HEK293 (cell line): ENCODE measurements around the gene ACTRT2.

Experiments used
- CTCF ChIA-PET: fragments of 350-600 bp; formaldehyde crosslinking; extraction: SDS; loops from one replicate; lab custom pipeline; 2021; ENCODE audit warnings: antibody characterized with exemption; lab: Yijun Ruan, JAX
- POLR2A ChIA-PET: fragments of 300-600 bp; formaldehyde crosslinking; extraction: SDS; loops from one replicate; lab custom pipeline; 2020; ENCODE audit warnings: antibody characterized with exemption, inconsistent platforms; lab: Yijun Ruan, JAX
- H3K27ac ChIP-seq: fragments of 200-500 bp; sonication (Bioruptor generic); 2 replicates; pipeline ENCODE4 v1.5.1; 2014; ENCODE audit warnings: low read depth, low read length, control low read depth, inconsistent platforms; ENCODE audit errors: extremely low read depth
- H3K36me3 ChIP-seq, 2 experiments: fragments of 200-500 bp in 1 of 2; sonication (Bioruptor generic) in 1 of 2; 1 replicate in 1 of 2; 2 replicates in 1 of 2; pipeline ENCODE4 v1.5.1; 2014 to 2017; ENCODE audit warnings: inconsistent platforms in 2 of 2, low read length in 2 of 2; ENCODE audit not compliant: control insufficient read depth in 2 of 2, insufficient read depth in 1 of 2
- H3K4me1 ChIP-seq: fragments of 200-500 bp; sonication (Bioruptor generic); 2 replicates; pipeline ENCODE4 v1.5.1; 2014; ENCODE audit warnings: mild to moderate bottlenecking, low read length, inconsistent platforms; ENCODE audit not compliant: control insufficient read depth, insufficient read depth
- H3K4me3 ChIP-seq: 2 replicates; pipeline ENCODE4 v1.5.1; 2011; ENCODE audit warnings: low read depth, mild to moderate bottlenecking, control low read depth, low read length, moderate library complexity
- H3K9me3 ChIP-seq: fragments of 200-500 bp; sonication (Bioruptor generic); 2 replicates; pipeline ENCODE4 v1.5.1; 2014; ENCODE audit warnings: low read depth, low read length, inconsistent platforms; ENCODE audit not compliant: control insufficient read depth, insufficient read depth
- EGR2 ChIP-seq: fragments of 450-650 bp; formaldehyde crosslinking; IDR thresholded peaks from 2 replicates; pipeline ENCODE4 v1.5.1; 2016; ENCODE audit warnings: low read depth, missing biosample characterization, missing genetic modification characterization
- FEZF1 ChIP-seq: fragments of 450-650 bp; formaldehyde crosslinking; IDR thresholded peaks from 2 replicates; pipeline ENCODE4 v1.5.1; 2016; ENCODE audit warnings: missing biosample characterization, missing genetic modification characterization
- GLIS1 ChIP-seq: fragments of 450-650 bp; formaldehyde crosslinking; IDR thresholded peaks from 2 replicates; pipeline ENCODE4 v1.5.1; 2016; ENCODE audit warnings: missing biosample characterization, missing genetic modification characterization
- GLIS2 ChIP-seq: fragments of 450-650 bp; formaldehyde crosslinking; IDR thresholded peaks from 2 replicates; pipeline ENCODE4 v1.5.1; 2016; ENCODE audit warnings: missing biosample characterization, missing genetic modification characterization
- IKZF3 ChIP-seq: fragments of 450-650 bp; IDR thresholded peaks from 2 replicates; pipeline ENCODE4 v1.5.0; 2018; ENCODE audit warnings: missing biosample characterization, mild to moderate bottlenecking, missing genetic modification characterization, moderate library complexity
- PRDM1 ChIP-seq: fragments of 450-650 bp; formaldehyde crosslinking; IDR thresholded peaks from 2 replicates; pipeline ENCODE4; 2016; ENCODE audit warnings: missing biosample characterization, missing genetic modification characterization
- SETDB1 ChIP-seq: IDR thresholded peaks from one replicate; pipeline ENCODE4 v1.6.1; 2017; ENCODE audit warnings: mild to moderate bottlenecking, low read length, moderate library complexity, mixed read lengths; ENCODE audit not compliant: insufficient read length
- ZBTB1 ChIP-seq: fragments of 450-650 bp; formaldehyde crosslinking; IDR thresholded peaks from 2 replicates; pipeline ENCODE4 v1.5.1; 2016; ENCODE audit warnings: missing biosample characterization, missing genetic modification characterization
- ZIC2 ChIP-seq: fragments of 450-650 bp; formaldehyde crosslinking; IDR thresholded peaks from 2 replicates; pipeline ENCODE4 v1.5.1; 2016; ENCODE audit warnings: missing biosample characterization, missing genetic modification characterization
- ZNF211 ChIP-seq: fragments of 450-650 bp; formaldehyde crosslinking; IDR thresholded peaks from 2 replicates; pipeline ENCODE4 v1.5.1; 2016; ENCODE audit warnings: low read depth, missing biosample characterization, missing genetic modification characterization
- ZNF311 ChIP-seq: fragments of 450-650 bp; formaldehyde crosslinking; IDR thresholded peaks from 2 replicates; pipeline ENCODE4 v1.5.1; 2017; ENCODE audit warnings: missing biosample characterization, missing genetic modification characterization, borderline replicate concordance
- ZNF350 ChIP-seq: fragments of 450-650 bp; formaldehyde crosslinking; IDR thresholded peaks from 2 replicates; pipeline ENCODE4 v1.5.0; 2017; ENCODE audit warnings: missing biosample characterization, mild to moderate bottlenecking, missing genetic modification characterization
- ZNF48 ChIP-seq: fragments of 450-650 bp; formaldehyde crosslinking; IDR thresholded peaks from 2 replicates; pipeline ENCODE4 v1.5.1; 2016; ENCODE audit warnings: missing biosample characterization, missing genetic modification characterization
- ZNF600 ChIP-seq: fragments of 450-650 bp; formaldehyde crosslinking; IDR thresholded peaks from 2 replicates; pipeline ENCODE4 v1.5.1; 2016; ENCODE audit warnings: missing biosample characterization, missing genetic modification characterization
- ZNF610 ChIP-seq: fragments of 450-650 bp; formaldehyde crosslinking; IDR thresholded peaks from 2 replicates; pipeline ENCODE4 v1.5.1; 2016; ENCODE audit warnings: missing biosample characterization, missing genetic modification characterization, borderline replicate concordance
- ZNF677 ChIP-seq: fragments of 450-650 bp; IDR thresholded peaks from 2 replicates; pipeline ENCODE4 v1.5.0; 2018; ENCODE audit warnings: missing biosample characterization, mild to moderate bottlenecking, missing genetic modification characterization, moderate library complexity
- ZNF768 ChIP-seq: fragments of 450-650 bp; formaldehyde crosslinking; IDR thresholded peaks from 2 replicates; pipeline ENCODE4 v1.5.1; 2018; ENCODE audit warnings: missing biosample characterization, mild to moderate bottlenecking, missing genetic modification characterization
- ZNF843 ChIP-seq: fragments of 450-650 bp; formaldehyde crosslinking; IDR thresholded peaks from 2 replicates; pipeline ENCODE4 v1.5.1; 2016; ENCODE audit warnings: missing biosample characterization, missing genetic modification characterization
- TF ChIP-seq, protein P1 (sequence below): fragments of 450-650 bp; formaldehyde crosslinking; IDR thresholded peaks from 2 replicates; pipeline ENCODE4 v1.5.1; 2016; ENCODE audit warnings: missing biosample characterization, missing genetic modification characterization, borderline replicate concordance
- TF ChIP-seq, protein P2 (sequence below): fragments of 450-650 bp; IDR thresholded peaks from 2 replicates; pipeline ENCODE4 v1.5.1; 2018; ENCODE audit warnings: missing biosample characterization, missing genetic modification characterization
- TF ChIP-seq, protein P3 (sequence below): fragments of 450-650 bp; formaldehyde crosslinking; IDR thresholded peaks from 2 replicates; pipeline ENCODE4 v1.5.1; 2017; ENCODE audit warnings: missing biosample characterization, missing genetic modification characterization

The ACTRT2 gene

DNA sequence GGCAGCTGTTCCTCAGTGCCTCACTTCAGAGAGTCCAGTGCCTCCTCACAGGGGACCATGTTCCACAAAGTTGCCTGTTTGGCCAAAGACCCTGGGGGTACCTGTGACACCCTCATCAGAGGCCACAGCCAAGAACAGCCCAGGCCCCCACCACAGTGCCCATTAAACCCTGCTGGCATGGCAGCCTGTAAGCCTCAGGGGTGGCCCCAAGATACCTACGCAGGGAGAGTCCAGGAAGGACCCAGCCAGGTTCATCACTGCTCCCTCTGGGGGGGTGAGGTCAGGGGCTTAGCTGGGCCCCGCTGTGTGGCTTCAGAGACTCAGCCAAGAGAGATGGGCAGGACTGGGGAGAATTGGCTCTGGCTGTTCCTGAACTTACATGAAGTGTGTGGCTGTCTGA is 28.6 kb downstream of the ACTRT2 start:
- no peak overlapping the region for H3K4me3 ChIP-seq
- H3K27ac ChIP-seq, result no peak overlapping the region
- H3K9me3 ChIP-seq, result no peaks in the 10 kb centered on the region
- TF ChIP-seq IKZF3 (tag by site-specific recombination) (no peak), ZNF610 (tag by site-specific recombination) (no peak), GLIS1 (tag by site-specific recombination) (peak; percentile 65), ZNF768 (no peak), EGR2 (no peak), ZNF843 (tag by site-specific recombination) (no peak)
- CTCF ChIA-PET, result interaction anchor here (1.0 kb wide), 1 partner anchor 270 kb away, joined by 3 read pairs; no protein-coding TSS in a partner anchor
- H3K4me1 ChIP-seq, result no peaks in the 10 kb centered on the region
- H3K36me3 ChIP-seq, result no peaks in the 10 kb centered on the region
- POLR2A ChIA-PET, result no interaction called here

DNA sequence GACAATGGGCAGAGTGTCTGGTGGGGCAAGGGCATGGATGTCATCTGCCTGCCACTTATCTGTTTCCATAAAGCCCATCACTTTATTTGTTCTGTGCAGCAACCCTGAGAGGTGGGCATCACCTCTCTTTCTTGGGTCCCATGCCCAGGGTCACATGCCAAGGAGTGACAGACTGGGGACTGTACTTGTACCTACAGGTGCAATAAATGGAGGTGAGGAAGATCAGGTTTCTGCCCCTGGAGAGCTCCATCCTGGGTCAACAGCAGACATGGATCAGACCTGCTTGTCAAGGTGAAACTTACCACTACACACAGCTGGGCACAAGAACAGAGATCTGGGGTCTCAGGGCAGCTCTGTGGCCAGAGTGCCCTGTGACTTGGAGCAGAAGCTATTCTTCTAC is 29.3 kb downstream of the ACTRT2 start:
- CTCF ChIA-PET, result no interaction called here
- POLR2A ChIA-PET, result no interaction called here
- H3K9me3 ChIP-seq, result no peaks in the 10 kb centered on the region
- no peak overlapping the region for H3K4me3 ChIP-seq
- TF ChIP-seq, protein P1, sequence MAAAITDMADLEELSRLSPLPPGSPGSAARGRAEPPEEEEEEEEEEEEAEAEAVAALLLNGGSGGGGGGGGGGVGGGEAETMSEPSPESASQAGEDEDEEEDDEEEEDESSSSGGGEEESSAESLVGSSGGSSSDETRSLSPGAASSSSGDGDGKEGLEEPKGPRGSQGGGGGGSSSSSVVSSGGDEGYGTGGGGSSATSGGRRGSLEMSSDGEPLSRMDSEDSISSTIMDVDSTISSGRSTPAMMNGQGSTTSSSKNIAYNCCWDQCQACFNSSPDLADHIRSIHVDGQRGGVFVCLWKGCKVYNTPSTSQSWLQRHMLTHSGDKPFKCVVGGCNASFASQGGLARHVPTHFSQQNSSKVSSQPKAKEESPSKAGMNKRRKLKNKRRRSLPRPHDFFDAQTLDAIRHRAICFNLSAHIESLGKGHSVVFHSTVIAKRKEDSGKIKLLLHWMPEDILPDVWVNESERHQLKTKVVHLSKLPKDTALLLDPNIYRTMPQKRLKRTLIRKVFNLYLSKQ, result no peak
- no peak for TF ChIP-seq GLIS2 (tag by site-specific recombination)
- TF ChIP-seq ZNF600 (tag by site-specific recombination), result no peak
- TF ChIP-seq, protein P2, sequence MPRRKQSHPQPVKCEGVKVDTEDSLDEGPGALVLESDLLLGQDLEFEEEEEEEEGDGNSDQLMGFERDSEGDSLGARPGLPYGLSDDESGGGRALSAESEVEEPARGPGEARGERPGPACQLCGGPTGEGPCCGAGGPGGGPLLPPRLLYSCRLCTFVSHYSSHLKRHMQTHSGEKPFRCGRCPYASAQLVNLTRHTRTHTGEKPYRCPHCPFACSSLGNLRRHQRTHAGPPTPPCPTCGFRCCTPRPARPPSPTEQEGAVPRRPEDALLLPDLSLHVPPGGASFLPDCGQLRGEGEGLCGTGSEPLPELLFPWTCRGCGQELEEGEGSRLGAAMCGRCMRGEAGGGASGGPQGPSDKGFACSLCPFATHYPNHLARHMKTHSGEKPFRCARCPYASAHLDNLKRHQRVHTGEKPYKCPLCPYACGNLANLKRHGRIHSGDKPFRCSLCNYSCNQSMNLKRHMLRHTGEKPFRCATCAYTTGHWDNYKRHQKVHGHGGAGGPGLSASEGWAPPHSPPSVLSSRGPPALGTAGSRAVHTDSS (tag by site-specific recombination), result no peak
- TF ChIP-seq ZNF48 (tag by site-specific recombination), result no peak
- TF ChIP-seq ZIC2 (tag by site-specific recombination), result no peak
- TF ChIP-seq PRDM1 (tag by site-specific recombination), result no peak
- no peak for TF ChIP-seq ZNF211 (tag by site-specific recombination)
- TF ChIP-seq SETDB1, result no peak
- no peak for TF ChIP-seq ZNF311 (tag by site-specific recombination)
- TF ChIP-seq, protein P3, sequence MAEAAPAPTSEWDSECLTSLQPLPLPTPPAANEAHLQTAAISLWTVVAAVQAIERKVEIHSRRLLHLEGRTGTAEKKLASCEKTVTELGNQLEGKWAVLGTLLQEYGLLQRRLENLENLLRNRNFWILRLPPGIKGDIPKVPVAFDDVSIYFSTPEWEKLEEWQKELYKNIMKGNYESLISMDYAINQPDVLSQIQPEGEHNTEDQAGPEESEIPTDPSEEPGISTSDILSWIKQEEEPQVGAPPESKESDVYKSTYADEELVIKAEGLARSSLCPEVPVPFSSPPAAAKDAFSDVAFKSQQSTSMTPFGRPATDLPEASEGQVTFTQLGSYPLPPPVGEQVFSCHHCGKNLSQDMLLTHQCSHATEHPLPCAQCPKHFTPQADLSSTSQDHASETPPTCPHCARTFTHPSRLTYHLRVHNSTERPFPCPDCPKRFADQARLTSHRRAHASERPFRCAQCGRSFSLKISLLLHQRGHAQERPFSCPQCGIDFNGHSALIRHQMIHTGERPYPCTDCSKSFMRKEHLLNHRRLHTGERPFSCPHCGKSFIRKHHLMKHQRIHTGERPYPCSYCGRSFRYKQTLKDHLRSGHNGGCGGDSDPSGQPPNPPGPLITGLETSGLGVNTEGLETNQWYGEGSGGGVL (tag by site-specific recombination), result no peak
- TF ChIP-seq ZNF677 (tag by site-specific recombination), result no peak
- TF ChIP-seq FEZF1 (tag by site-specific recombination), result no peak
- no peak for TF ChIP-seq ZBTB1
- no peak for TF ChIP-seq ZNF350 (tag by site-specific recombination)
- TF ChIP-seq, all 188 proteins: peak for 0
- H3K36me3 ChIP-seq, result no peaks in the 10 kb centered on the region
- H3K4me1 ChIP-seq, result no peaks in the 10 kb centered on the region
- H3K27ac ChIP-seq, result no peak overlapping the region
